GM20431 (cell line): ENCODE data around the gene HSP90AB1.

ENCODE experiments used
- in situ Hi-C: fragments of 300-500 bp; cut with MseI, MboI; formaldehyde crosslinking; loops from one replicate; pipeline ENCODE4 v1.15.0; 2020; ENCODE audit warnings: low sequenced_read_pairs; ENCODE audit not compliant: unreplicated experiment

HSP90AB1 gene

GRCh38 chr6:44234101-44235025 lies 12.5 kb upstream of the HSP90AB1 start:
- in situ Hi-C loops: loop anchor here (10.0 kb wide), 1 partner anchor 70 kb away; no protein-coding TSS in a partner anchor

- in situ Hi-C loops: loop anchor here (10.0 kb wide), 1 partner anchor 70 kb away; no protein-coding TSS in a partner anchor
Measured at GRCh38 chr6:44235269-44235668, 11.6 kb upstream of the HSP90AB1 start.

DNA sequence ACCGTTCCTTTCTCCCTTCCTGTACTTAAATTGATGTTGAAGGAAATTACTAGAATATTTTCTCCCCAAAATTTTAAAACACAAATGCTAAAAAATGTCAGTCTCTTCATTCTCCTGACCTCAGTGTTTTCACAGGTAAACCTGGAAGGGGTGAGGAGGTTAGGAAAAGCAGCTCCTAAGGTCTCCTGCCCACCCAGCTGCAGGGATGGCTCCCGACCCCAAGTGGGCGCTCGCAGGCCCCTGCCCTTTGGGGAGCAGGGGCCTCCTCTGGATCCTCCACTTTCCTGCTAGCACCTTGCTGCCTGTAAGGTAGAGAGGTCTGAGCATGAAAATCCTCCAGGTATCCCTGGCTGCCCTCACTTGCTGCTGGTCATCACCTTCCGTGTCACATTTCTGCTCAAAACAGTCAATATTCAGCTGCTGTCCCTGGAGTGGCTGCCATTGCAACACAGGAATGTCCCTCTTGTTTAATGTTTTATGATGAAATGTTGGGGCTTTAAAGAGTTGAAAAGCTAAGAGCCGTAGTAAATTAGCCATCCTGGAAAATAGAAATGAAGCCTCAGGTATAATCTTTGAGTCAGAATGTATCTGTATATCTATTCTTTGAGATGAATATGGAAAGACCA lies 10.9 kb upstream of the HSP90AB1 start:
- in situ Hi-C loops: loop anchor here (10.0 kb wide), 1 partner anchor 71 kb away; no protein-coding TSS in a partner anchor

DNA sequence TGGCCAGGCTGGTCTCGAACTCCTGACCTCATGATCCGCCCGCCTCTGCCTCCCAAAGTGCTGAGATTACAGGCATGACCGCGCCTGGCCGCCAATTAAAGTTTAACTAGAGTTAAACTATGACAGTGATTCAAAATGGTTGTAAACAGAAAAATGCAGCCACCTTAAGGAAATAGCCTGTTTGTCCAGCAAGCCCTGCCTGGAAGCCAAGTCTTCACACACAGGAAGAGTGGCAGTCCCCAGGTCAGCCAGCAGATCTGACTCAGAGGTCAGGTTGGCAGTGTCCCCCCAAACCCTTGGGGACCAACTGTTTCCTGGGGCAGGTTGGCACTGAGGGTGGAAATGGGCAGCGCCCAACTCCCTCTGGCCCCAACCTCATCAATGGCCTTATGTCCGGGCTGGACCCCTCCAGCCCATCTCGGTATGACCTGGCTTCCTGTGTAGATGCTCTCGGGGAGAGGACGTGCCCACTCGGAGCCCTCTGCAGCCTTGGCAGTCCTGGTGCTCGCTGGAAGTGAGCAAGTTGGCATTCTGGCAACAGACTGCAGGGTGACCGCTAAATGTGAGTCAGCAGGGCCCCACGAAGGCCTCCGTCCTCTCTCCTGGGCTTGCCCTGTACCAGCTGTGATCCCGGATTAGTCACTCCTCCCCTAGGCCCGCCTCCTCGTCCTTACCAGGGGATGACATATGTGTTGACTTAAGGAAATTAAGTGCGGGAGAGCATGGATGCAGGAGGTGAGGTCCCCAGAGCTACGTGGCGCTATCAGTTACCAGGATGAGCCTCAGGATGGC lies 9.7 kb upstream of the HSP90AB1 start:
- in situ Hi-C loops: loop anchor here (10.0 kb wide), 1 partner anchor 72 kb away; no protein-coding TSS in a partner anchor

GRCh38 chr6:44237813-44238433 lies 9.0 kb upstream of the HSP90AB1 start:
- in situ Hi-C loops: loop anchor here (10.0 kb wide), 1 partner anchor 73 kb away; no protein-coding TSS in a partner anchor

DNA sequence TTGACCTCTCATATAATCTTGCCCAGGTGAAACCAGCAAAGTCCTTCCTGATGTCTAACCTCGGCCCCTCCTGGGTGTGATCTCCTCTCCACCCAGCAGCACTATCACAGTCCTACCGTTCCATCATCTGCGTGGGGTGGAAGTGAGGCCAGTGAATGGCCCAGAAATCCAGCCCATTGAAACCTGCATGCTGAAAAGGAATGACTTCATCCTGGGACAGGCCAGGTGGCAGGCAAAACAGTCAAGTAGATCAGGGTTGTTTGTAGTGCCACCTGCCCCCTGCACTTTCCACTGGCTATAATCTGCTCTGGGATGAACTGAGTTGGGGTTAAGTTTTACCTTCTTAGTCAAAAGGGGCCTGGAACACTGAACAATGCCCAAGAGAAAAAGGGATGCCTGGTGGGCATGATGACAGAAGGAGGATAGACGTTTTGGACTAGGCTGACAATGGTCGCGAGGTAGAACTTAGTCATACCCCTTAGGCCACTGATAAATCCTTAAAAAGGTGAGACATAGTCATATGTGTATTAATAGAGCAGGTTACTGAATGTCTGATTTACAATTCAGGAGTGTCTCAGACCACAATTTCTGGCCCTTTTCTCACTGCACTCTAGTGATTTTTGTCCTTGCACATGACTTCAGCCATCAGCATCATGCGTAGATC lies 8.1 kb upstream of the HSP90AB1 start:
- in situ Hi-C loops: loop anchor here (10.0 kb wide), 1 partner anchor 74 kb away; no protein-coding TSS in a partner anchor

DNA sequence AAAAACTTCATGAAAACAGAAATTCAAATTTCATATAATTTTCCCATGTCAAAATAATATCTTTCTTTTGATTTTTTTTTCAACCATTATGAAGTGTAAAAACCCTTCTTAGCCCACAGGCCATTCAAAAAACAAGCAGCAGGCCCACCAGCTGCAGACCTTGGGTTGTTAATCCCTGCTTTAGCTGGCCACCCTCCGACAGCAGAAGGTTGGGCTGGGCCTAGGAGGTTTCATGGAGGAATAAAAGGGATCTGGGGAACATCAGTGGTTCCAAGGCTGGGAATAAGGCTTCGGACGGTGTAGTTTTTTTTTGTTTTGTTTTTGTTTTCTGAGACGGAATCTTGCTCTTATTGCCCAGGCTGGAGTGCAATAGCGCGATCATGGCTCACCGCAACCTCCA lies 3.6 kb upstream of the HSP90AB1 start:
- in situ Hi-C loops: no loop called here

- in situ Hi-C loops: no loop called here
Measured at GRCh38 chr6:44245391-44245911, 1.4 kb upstream of the HSP90AB1 start.

DNA sequence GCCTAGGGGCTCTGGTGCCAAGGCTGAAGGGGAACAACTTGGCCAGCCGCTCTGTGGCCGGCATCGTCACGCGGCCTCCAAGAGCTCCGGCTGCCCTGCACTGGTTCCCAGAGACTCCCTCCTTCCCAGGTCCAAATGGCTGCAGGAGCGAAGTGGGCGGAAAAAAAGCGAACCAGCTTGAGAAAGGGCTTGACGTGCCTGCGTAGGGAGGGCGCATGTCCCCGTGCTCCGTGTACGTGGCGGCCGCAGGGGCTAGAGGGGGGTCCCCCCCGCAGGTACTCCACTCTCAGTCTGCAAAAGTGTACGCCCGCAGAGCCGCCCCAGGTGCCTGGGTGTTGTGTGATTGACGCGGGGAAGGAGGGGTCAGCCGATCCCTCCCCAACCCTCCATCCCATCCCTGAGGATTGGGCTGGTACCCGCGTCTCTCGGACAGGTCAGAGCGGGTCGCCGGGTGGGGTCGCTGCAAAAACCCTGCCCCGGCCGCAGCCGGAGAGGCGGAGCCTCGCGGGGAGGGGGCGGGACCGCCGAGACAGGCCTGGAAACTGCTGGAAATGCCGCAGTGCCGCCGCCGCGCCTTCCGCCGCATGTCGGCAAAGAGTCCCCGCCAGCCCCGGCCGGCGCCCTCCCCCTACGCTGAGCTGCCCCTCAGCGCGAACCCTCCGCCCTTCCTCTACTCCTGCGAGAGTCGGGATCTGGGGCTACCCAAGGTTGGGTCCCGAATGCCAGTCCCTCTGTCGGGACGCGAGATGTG lies 814 bp upstream of the HSP90AB1 start:
- in situ Hi-C loops: no loop called here

DNA sequence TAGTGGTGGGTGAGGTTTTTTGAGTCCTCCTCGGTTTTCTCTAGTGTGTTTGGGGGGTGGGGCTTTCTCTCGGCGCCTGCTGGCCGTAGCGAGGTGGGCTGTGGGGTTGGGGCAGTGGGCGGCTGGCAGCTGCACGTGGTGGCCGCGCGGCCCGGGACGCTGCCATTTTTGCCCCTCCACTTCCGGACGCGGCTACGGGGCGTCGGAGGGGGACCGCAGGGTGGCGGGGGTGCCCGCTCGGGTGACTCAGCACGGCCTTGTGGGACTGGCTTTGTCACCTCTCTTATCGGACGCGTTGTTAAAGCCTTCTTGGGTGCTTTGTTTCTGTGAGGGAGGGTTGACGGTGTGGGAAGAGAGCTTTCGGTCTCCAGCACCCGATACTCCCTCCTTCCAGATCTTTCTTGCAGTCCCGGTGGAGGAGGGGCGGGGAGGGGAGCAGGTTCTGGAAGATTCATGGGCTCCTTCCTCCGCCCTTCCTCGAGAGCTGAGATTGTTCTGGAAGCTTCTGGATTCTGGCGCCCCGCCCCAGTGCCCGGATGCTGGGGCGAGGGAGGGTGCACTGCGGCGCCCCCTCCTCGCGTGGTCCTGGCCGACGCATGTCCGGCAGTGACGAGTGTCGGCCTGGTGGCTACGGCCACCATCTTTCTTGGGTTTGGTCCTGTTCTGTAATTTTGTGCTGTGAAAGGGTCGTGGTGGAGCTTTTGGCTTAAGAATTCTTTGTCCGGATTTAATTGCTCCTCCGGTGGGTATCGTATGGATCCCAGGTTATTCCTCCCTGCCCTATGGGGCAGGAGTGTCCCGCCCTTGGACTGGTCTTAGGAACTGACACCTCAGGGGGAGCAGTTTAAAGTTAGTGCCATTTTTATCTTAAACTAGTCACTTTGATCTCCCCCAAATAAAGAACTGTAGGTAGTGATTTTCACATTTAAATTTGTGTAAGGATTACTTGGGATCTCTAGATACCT lies 719 bp downstream of the HSP90AB1 start:
- in situ Hi-C loops: no loop called here

DNA sequence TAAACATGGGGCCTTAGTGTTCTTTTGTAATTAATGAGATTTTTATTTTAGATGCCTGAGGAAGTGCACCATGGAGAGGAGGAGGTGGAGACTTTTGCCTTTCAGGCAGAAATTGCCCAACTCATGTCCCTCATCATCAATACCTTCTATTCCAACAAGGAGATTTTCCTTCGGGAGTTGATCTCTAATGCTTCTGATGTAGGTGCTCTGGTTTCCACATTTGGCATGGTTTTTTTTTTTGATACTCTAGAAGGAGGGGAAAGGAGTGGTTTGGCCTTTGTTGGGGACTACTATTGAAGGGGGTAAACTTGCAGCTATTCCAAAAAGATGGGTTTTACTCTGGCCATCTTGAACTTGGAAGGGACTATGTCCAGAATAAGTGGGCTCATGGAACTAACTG lies 1.7 kb downstream of the HSP90AB1 start:
- in situ Hi-C loops: no loop called here

GRCh38 chr6:44249082-44249748 lies 2.3 kb downstream of the HSP90AB1 start:
- in situ Hi-C loops: no loop called here

DNA sequence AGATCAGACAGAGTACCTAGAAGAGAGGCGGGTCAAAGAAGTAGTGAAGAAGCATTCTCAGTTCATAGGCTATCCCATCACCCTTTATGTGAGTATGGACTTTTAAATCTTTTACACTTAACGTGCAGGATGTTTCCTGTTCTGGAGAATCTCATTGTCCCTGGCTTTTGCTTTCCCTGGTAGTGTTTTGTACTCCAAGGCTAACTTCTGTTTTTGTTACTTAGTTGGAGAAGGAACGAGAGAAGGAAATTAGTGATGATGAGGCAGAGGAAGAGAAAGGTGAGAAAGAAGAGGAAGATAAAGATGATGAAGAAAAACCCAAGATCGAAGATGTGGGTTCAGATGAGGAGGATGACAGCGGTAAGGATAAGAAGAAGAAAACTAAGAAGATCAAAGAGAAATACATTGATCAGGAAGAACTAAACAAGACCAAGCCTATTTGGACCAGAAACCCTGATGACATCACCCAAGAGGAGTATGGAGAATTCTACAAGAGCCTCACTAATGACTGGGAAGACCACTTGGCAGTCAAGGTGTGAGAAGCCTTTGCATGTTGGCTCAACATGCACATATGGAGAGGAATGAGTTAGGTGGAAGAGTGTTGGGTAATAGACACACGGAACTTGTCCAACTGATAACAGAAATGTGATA lies 3.3 kb downstream of the HSP90AB1 start:
- in situ Hi-C loops: no loop called here

DNA sequence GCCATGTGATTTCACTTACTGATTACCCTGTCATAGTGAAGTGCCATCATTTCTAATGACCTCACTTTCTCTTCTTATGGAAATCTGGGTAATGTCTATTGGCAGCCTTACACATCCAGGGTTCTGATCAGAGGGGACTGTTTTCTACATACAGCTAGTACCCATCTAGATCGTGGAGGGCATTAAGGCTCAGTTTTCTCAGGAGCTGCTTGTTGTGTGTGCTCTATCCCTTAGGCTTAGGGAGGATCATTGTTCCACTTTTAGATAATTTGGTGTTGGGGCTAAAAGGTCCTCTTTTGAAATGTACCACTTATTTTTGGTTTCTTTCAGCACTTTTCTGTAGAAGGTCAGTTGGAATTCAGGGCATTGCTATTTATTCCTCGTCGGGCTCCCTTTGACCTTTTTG lies 3.8 kb downstream of the HSP90AB1 start:
- in situ Hi-C loops: no loop called here

GRCh38 chr6:44251576-44252524 lies 4.9 kb downstream of the HSP90AB1 start:
- in situ Hi-C loops: no loop called here
